Measurements from ENCODE around the gene ASTN2.

Gene ASTN2

DNA sequence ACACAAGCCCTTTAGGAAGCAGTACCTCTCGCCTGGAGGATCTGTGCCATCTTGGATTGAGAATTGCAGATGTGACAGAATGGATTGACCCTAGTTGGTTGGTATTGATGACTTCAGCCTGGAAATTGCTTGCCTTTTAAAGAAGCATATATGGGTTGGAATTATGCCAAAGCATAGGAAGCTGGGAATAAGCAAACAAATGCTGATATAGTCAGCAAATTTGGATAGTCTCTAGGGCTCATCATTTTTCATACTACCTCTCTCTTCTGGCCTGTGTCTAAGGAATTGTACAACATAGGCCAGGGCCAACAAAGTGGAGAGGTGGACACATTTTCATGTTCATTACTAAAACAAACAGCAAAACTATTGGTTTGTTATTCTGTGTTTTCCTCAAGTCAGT, 714.6 kb downstream of the ASTN2 start:
- H3F3A ChIP-seq (ENCODE audit: insufficient read depth, low read length): no peaks in the 10 kb centered on the region
- H3K9ac ChIP-seq (ENCODE audit: low read length): no peak overlapping the region
- no peak overlapping the region for H3K4me3 ChIP-seq (ENCODE audit: low read depth, low read length, poor library complexity, severe bottlenecking)
- H3K9me2 ChIP-seq (ENCODE audit: low read depth, low read length): no peaks in the 10 kb centered on the region
- H3K79me2 ChIP-seq (ENCODE audit: insufficient read depth, low read length): no peaks in the 10 kb centered on the region
- TF ChIP-seq, protein P1, sequence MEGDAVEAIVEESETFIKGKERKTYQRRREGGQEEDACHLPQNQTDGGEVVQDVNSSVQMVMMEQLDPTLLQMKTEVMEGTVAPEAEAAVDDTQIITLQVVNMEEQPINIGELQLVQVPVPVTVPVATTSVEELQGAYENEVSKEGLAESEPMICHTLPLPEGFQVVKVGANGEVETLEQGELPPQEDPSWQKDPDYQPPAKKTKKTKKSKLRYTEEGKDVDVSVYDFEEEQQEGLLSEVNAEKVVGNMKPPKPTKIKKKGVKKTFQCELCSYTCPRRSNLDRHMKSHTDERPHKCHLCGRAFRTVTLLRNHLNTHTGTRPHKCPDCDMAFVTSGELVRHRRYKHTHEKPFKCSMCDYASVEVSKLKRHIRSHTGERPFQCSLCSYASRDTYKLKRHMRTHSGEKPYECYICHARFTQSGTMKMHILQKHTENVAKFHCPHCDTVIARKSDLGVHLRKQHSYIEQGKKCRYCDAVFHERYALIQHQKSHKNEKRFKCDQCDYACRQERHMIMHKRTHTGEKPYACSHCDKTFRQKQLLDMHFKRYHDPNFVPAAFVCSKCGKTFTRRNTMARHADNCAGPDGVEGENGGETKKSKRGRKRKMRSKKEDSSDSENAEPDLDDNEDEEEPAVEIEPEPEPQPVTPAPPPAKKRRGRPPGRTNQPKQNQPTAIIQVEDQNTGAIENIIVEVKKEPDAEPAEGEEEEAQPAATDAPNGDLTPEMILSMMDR (IDR thresholded peaks at IDR 0.05; ENCODE audit: low read length): no peak
- TF ChIP-seq EZH2 (IDR thresholded peaks at IDR 0.05; ENCODE audit: borderline replicate concordance, low read length): no peak
- no peaks in the 10 kb centered on the region for H3K4me1 ChIP-seq (ENCODE audit: insufficient read depth, low read length, severe bottlenecking)
- no peaks in the 10 kb centered on the region for H3K9me3 ChIP-seq (ENCODE audit: low read length)
- H4K20me1 ChIP-seq (ENCODE audit: insufficient read depth, low read length): no peaks in the 10 kb centered on the region
- H3K36me3 ChIP-seq (ENCODE audit: insufficient read depth, low read length): peaks cover 45% of the 10 kb centered on the region
- H3K27ac ChIP-seq (ENCODE audit: low read depth, low read length, poor library complexity, severe bottlenecking): no peak overlapping the region
- no peak overlapping the region for H3K4me2 ChIP-seq (ENCODE audit: low read length)
- H2AFZ ChIP-seq (ENCODE audit: low read length): no peak overlapping the region
- H3K27me3 ChIP-seq (ENCODE audit: insufficient read depth, low read length): no peaks in the 10 kb centered on the region

DNA sequence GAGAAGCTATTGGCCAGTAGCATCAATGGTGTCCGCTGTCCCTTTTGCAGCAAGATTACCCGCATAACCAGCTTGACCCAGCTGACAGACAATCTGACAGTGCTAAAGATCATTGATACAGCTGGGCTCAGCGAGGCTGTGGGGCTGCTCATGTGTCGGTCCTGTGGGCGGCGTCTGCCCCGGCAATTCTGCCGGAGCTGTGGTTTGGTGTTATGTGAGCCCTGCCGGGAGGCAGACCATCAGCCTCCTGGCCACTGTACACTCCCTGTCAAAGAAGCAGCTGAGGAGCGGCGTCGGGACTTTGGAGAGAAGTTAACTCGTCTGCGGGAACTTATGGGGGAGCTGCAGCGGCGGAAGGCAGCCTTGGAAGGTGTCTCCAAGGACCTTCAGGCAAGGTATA, 717.0 kb downstream of the ASTN2 start:
- H3K9me2 ChIP-seq (ENCODE audit: low read depth, low read length): no peaks in the 10 kb centered on the region
- no peak overlapping the region for H2AFZ ChIP-seq (ENCODE audit: low read length)
- H3K4me3 ChIP-seq (ENCODE audit: low read depth, low read length, poor library complexity, severe bottlenecking): no peak overlapping the region
- H3K36me3 ChIP-seq (ENCODE audit: insufficient read depth, low read length): peaks cover 51% of the 10 kb centered on the region
- TF ChIP-seq, protein P1 (IDR thresholded peaks at IDR 0.05; ENCODE audit: low read length): no peak
- no peak overlapping the region for H3K27ac ChIP-seq (ENCODE audit: low read depth, low read length, poor library complexity, severe bottlenecking)
- no peak overlapping the region for H3K9ac ChIP-seq (ENCODE audit: low read length)
- H3K4me1 ChIP-seq (ENCODE audit: insufficient read depth, low read length, severe bottlenecking): no peaks in the 10 kb centered on the region
- H4K20me1 ChIP-seq (ENCODE audit: insufficient read depth, low read length): no peaks in the 10 kb centered on the region
- no peaks in the 10 kb centered on the region for H3K27me3 ChIP-seq (ENCODE audit: insufficient read depth, low read length)
- H3F3A ChIP-seq (ENCODE audit: insufficient read depth, low read length): no peaks in the 10 kb centered on the region
- H3K79me2 ChIP-seq (ENCODE audit: insufficient read depth, low read length): peaks cover 11% of the 10 kb centered on the region
- no peaks in the 10 kb centered on the region for H3K9me3 ChIP-seq (ENCODE audit: low read length)
- no peak overlapping the region for H3K4me2 ChIP-seq (ENCODE audit: low read length)

DNA sequence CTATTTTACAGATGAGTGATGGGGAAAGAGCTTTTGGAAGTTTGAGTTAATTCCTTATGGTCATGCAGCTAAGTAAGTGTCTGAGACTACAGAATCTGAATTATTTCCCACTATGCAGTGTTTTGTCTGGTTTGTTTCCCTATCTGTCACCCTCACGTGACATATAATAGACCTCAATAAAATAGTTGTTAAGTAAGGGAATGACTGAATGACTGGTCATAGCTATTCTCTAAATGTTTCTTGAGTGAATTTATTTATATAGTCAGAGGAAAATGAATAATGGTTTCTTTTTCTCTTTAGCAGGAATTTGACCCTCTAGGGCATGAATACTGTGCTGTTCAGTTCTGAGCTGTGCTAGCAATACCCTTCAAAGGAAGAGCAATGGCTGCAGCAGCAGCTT, 717.5 kb downstream of the ASTN2 start:
- no peak overlapping the region for H3K4me3 ChIP-seq (ENCODE audit: low read depth, low read length, poor library complexity, severe bottlenecking)
- peaks cover 50% of the 10 kb centered on the region for H3K36me3 ChIP-seq (ENCODE audit: insufficient read depth, low read length)
- no peaks in the 10 kb centered on the region for H3K9me3 ChIP-seq (ENCODE audit: low read length)
- H2AFZ ChIP-seq (ENCODE audit: low read length): no peak overlapping the region
- H3K9ac ChIP-seq (ENCODE audit: low read length): no peak overlapping the region
- TF ChIP-seq, protein P1 (IDR thresholded peaks at IDR 0.05; ENCODE audit: low read length): no peak
- TF ChIP-seq EZH2 (IDR thresholded peaks at IDR 0.05; ENCODE audit: borderline replicate concordance, low read length): no peak
- peaks cover 4% of the 10 kb centered on the region for H3K4me1 ChIP-seq (ENCODE audit: insufficient read depth, low read length, severe bottlenecking)
- peaks cover 14% of the 10 kb centered on the region for H3K79me2 ChIP-seq (ENCODE audit: insufficient read depth, low read length)
- H3K4me2 ChIP-seq (ENCODE audit: low read length): no peak overlapping the region
- no peaks in the 10 kb centered on the region for H3F3A ChIP-seq (ENCODE audit: insufficient read depth, low read length)
- H3K27ac ChIP-seq (ENCODE audit: low read depth, low read length, poor library complexity, severe bottlenecking): no peak overlapping the region
- no peaks in the 10 kb centered on the region for H3K9me2 ChIP-seq (ENCODE audit: low read depth, low read length)
- no peaks in the 10 kb centered on the region for H3K27me3 ChIP-seq (ENCODE audit: insufficient read depth, low read length)
- H4K20me1 ChIP-seq (ENCODE audit: insufficient read depth, low read length): no peaks in the 10 kb centered on the region

All from OCI-LY1 (cell line).